H1 (cell line): ENCODE data around the gene MGLL. TPM values are rescaled to one million over a fixed set of nuclear protein-coding genes. Genes with fewer than 3 reads are reported as not detected.

Source experiments
- CBX5 ChIP-seq: fragments of 300-800, 300-1000 bp; sonication (generic); IDR thresholded peaks from 2 replicates; pipeline ENCODE4 v1.7.1; 2016; ENCODE audit warnings: antibody characterized with exemption, low read length, low read depth
- CBX8 ChIP-seq: fragments of 300-800, 300-1000 bp; sonication (generic); IDR thresholded peaks from 2 replicates; pipeline ENCODE4 v1.7.1; 2016; ENCODE audit warnings: low read depth, low read length, borderline replicate concordance
- CREB1 ChIP-seq: IDR thresholded peaks from 2 replicates; pipeline ENCODE4 v1.6.1; 2012; ENCODE audit warnings: inconsistent platforms
- EGR1 ChIP-seq: IDR thresholded peaks from 2 replicates; pipeline ENCODE4 v1.6.1; 2011; ENCODE audit warnings: low read depth, low read length, borderline replicate concordance
- RNF2 ChIP-seq: fragments of 200-900, 300-1000 bp; sonication (generic); IDR thresholded peaks from 2 replicates; pipeline ENCODE4 v1.7.1; 2016; ENCODE audit warnings: borderline replicate concordance, low read depth, mild to moderate bottlenecking, antibody characterized with exemption, low read length; ENCODE audit not compliant: poor library complexity, severe bottlenecking; ENCODE audit errors: missing control alignments
- SP2 ChIP-seq: IDR thresholded peaks from 2 replicates; pipeline ENCODE4 v1.6.1; 2012; ENCODE audit warnings: mild to moderate bottlenecking, low read length, inconsistent platforms
- YY1 ChIP-seq: IDR thresholded peaks from 2 replicates; pipeline ENCODE4 v1.6.1; 2011; ENCODE audit warnings: low read depth, mild to moderate bottlenecking, low read length
- polyA plus RNA-seq, 7 experiments: library from polyadenylated mRNA; depleted of rRNA in 3 of 7; stranded (reverse) in 5 of 7; unstranded in 2 of 7; fragments of >200 nt in 5 of 7; fragments of 200-250 nt in 2 of 7; gene quantifications; 1 replicate in 5 of 7; 2 replicates in 1 of 7; 4 replicates in 1 of 7; pipeline versions ENCODE4 v1.2.1 to v1.2.3, GENCODE V29; 2011 to 2013; ENCODE audit warnings: missing spikeins in 2 of 7, mixed read lengths in 2 of 7
- total RNA-seq: library from RNA; stranded (reverse); fragmentation: NEBNext Ultra II Directional; extraction: Animal tissue kit (Norgen Biotek cat#: 25700); gene quantifications from 2 replicates; pipeline ENCODE4 v1.2.1, GENCODE V29; 2021
- TF ChIP-seq, protein P1 (sequence below), 3 experiments: IDR thresholded peaks; 1 replicate in 2 of 3; 2 replicates in 1 of 3; pipeline versions ENCODE4 v1.5.1 to v1.6.1; 2011; ENCODE audit warnings: low read length in 3 of 3, mild to moderate bottlenecking in 3 of 3, inconsistent platforms in 2 of 3, low read depth in 1 of 3, moderate library complexity in 1 of 3; ENCODE audit not compliant: insufficient read depth in 1 of 3; ENCODE audit errors: control extremely low read depth in 1 of 3

Gene MGLL
- total and polyA plus RNA-seq, 2 of the 8 experiments (the other 6 are each of a cell fraction or from before 2014, with no cell fraction given): 0.05 to 0.34 TPM

DNA sequence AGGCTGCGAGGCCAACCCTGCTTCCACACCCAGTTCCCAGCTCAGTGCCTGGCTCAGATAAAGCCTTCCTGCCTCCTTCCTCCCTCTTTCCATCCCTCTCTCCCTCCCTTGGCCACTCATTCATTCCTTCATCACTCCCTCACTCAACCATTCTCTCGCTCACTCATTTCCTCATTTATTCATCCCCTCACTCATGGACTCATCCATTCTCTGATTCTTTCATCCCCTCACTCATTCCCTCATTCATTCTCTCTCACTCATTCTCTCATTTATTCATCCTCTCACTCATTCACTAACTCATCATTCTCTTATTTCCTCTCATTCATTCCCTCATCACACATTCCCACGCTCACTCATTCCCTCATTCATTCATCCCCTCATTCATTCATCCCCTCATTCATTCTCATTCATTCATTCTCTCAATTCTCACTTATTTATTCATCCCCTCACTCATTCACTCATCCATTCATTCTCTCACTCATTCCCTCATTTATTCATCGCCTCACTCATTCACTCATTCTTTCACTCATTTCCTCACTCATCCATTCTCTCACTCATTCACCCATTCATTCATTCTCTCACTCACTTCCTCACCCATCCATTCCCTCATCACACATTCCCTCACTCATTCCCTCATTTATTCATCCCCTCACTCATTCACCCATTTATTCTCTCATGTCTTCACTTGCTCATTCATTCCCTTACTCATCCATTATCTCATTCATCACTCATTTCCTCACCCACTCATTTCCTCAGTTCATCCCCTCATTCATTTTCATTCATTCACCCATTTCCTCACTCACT, 136.4 kb downstream of the MGLL start (continued):
- TF ChIP-seq CBX8: no peak
- no peak for TF ChIP-seq YY1
- no peak for TF ChIP-seq SP2
- TF ChIP-seq CREB1: no peak
- no peak for TF ChIP-seq CBX5
- no peak for TF ChIP-seq EGR1
- TF ChIP-seq, protein P1, sequence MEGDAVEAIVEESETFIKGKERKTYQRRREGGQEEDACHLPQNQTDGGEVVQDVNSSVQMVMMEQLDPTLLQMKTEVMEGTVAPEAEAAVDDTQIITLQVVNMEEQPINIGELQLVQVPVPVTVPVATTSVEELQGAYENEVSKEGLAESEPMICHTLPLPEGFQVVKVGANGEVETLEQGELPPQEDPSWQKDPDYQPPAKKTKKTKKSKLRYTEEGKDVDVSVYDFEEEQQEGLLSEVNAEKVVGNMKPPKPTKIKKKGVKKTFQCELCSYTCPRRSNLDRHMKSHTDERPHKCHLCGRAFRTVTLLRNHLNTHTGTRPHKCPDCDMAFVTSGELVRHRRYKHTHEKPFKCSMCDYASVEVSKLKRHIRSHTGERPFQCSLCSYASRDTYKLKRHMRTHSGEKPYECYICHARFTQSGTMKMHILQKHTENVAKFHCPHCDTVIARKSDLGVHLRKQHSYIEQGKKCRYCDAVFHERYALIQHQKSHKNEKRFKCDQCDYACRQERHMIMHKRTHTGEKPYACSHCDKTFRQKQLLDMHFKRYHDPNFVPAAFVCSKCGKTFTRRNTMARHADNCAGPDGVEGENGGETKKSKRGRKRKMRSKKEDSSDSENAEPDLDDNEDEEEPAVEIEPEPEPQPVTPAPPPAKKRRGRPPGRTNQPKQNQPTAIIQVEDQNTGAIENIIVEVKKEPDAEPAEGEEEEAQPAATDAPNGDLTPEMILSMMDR (IDR thresholded peaks at IDR 0.05; ENCODE audit: control extremely low read depth in 1 of 3, insufficient read depth in 1 of 3, low read depth in 1 of 3, low read length in 3 of 3): no peak
- TF ChIP-seq RNF2: no peak
